ENCODE data around the gene DAZAP1.
A peak's percentile ranks its signal among the peaks of the same experiment; 100 is the strongest.

Gene DAZAP1

DNA sequence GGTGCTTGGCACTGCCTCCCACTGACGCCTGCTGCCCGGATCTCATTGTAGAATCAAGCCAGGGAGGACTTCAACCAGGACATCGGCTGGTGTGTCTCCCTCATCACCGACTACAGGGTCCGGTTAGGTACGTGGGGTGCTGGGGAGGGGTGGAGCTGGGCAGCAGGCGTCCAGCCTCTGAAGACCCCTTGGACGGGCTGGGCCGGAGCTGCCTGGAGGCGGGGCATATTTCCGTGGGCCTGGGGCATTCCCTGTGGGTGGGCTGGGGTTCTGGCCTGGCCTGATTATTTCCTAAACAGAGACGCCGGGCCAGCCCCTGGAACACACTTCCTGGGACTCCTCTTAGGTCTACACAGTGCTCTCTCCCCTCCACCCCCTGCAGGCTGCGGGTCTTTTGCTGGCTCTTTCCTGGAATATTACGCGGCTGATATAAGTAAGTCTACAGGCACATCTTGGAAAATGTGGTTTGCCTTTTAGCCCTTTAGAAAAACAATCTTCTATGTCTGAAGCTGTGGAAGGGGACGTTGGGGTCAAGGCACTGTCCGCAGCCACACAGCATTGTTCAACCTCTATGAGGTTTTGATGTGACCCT is 38.1 kb upstream of the DAZAP1 start:
- no peak for DNase-seq (ENCODE audit: insufficient read length, low spot score)
- FAIRE-seq: no peak
- TF ChIP-seq POLR2A (IDR thresholded peaks at IDR 0.05; ENCODE audit: low read depth, low read length): no peak

DNA sequence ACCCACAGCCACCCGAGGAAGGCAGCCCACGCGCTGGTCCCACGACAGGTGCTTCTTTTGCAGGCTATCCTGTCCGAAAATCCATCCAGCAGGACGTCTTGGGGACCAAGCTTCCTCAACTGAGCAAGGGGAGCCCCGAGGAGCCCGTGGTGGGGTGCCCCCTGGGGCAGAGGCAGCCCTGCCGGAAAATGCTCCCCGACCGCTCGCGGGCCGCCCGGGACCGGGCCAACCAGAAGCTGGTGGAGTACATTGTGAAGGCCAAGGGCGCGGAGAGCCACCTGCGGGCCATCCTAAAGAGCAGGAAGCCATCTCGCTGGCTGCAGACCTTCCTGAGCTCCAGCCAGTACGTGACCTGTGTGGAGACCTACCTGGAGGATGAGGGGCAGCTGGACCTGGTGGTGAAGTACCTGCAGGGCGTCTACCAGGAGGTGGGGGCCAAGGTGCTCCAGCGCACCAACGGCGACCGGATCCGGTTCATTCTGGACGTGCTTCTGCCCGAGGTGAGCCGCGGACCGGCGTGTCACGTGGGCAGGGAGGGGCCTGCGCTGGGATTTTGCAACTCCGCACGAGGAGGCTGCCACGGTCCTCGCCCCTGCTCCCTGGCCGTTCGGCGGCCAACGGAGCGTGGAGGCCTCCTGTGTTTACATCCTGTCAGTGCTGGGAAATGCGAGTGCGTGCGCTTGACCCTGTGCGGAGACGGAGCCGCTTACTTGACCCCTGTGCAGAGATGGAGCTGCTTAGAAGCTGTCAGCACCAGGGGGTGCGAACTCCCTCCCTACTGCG is 36.6 kb upstream of the DAZAP1 start:
- no peak for FAIRE-seq
- DNase-seq (ENCODE audit: insufficient read length, low spot score): no peak
- no peak for TF ChIP-seq POLR2A (IDR thresholded peaks at IDR 0.05; ENCODE audit: low read depth, low read length)

DNA sequence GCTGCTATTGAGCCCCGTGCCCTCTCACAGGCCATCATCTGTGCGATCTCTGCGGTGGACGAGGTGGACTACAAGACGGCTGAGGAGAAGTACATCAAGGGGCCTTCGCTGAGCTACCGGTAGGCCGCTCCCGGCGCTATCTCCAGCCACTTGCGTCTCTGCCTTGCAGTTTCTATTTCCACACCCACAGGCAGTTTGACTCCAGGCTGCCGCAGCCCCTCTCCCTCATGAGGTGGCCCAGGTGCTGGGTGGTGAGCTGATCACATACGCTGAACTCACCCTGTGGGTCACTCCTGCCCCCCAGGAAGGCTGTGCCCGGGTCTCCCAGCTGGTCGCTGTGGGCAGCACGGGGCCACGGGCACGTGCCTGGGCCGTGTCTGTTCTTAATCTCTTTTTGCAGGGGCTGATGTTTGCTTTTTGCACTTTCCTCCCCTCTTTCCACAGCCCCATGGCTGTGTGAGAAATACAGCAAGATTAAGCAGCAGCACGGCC is 34.3 kb upstream of the DAZAP1 start:
- TF ChIP-seq POLR2A (IDR thresholded peaks at IDR 0.05; ENCODE audit: low read depth, low read length): no peak
- FAIRE-seq (no peak), DNase-seq (ENCODE audit: insufficient read length, low spot score) (no peak)

- DNase-seq (ENCODE audit: insufficient read length, low spot score): no peak
- FAIRE-seq: no peak
- no peak for TF ChIP-seq POLR2A (IDR thresholded peaks at IDR 0.05; ENCODE audit: low read depth, low read length)
These were observed 33.7 kb upstream of the DAZAP1 start for GRCh38 chr19:1373534-1374249.

GRCh38 chr19:1374250-1374577 is 33.2 kb upstream of the DAZAP1 start:
- TF ChIP-seq POLR2A (IDR thresholded peaks at IDR 0.05; ENCODE audit: low read depth, low read length): no peak
- FAIRE-seq (no peak), DNase-seq (ENCODE audit: insufficient read length, low spot score) (no peak)

GRCh38 chr19:1376415-1376805 is 31.0 kb upstream of the DAZAP1 start:
- FAIRE-seq (no peak), DNase-seq (ENCODE audit: insufficient read length, low spot score) (no peak)
- no peak for TF ChIP-seq POLR2A (IDR thresholded peaks at IDR 0.05; ENCODE audit: low read depth, low read length)

DNA sequence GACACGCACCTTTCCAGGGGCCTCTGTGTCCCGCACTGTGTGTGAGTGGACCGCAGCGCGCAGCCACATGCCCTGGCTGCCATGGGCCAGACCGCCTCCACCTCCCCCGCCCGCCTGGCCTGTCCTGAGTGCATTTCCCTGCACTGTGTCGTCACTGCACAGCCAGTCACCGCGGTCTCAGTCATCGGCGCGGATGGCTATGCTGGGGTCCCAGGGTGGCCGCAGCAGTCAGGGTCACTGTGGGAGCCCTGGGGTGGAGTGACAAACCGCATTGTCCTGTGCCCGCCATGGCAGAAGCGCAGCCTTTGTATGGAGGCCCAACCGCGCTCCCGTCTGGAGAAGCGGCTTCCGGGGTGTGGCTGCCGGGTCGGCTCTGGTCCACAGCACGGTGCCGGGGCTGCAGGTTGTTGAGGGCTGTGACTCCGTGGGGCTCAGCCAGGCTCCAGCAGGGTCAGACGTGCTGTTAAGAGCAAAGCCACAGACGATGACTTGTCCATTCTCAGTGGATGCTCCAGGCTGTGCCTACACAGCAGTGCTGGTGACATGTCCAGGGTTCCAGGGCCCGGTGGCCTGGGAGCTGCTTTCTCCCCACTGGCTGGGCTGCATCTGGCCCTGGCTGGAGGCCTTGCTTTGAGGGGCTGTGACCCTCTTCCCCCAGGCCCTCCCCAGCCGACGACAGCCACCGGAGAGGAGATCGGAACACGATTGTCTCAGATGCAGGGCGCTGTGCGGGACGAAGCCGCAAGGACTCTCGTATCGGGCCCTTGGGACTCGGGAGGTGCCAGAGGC is 30.0 kb upstream of the DAZAP1 start:
- no peak for FAIRE-seq
- TF ChIP-seq POLR2A (IDR thresholded peaks at IDR 0.05; ENCODE audit: low read depth, low read length): no peak
- no peak for DNase-seq (ENCODE audit: insufficient read length, low spot score)

- FAIRE-seq (no peak), DNase-seq (ENCODE audit: insufficient read length, low spot score) (no peak)
- no peak for TF ChIP-seq POLR2A (IDR thresholded peaks at IDR 0.05; ENCODE audit: low read depth, low read length)
These were observed 29.2 kb upstream of the DAZAP1 start for GRCh38 chr19:1377965-1378785.

DNA sequence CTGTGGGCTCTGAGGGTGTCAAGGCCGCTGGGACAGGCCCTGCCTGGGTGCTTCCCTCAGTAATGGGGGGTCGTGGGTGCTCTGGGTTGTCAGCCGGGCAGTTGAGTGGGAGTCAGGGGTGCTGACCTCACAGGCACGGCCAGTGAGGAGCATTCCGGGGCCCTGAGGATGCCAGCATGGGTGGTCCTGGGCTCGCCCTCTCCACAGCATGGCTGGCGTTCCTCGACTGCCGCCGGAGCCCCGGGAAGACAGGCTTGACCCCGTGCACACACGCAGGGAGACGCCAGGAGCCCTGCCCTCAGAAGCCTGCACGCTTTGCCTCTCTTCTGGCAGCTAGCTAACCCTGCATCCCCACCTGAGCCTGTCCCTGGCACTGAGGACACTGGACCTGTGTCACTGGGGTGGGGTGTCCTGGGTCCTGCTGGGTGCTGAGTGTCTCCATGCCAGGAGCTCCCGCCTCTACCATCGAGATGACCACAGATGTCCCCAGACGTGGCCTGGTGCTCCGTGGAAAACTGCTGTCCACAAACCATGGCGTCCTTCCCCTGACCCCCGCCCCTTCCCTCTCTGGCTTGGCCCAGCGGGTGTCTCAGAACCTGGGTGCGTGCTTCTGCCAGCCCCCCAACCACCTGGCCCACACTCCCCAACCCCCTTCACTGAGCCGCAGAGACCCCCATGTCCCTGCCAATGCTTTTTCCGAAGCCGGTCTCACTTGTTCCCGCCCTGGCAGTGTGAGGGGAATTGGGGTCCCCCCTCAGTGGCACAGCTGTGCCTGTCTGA is 28.1 kb upstream of the DAZAP1 start:
- no peak for TF ChIP-seq POLR2A (IDR thresholded peaks at IDR 0.05; ENCODE audit: low read depth, low read length)
- FAIRE-seq (no peak), DNase-seq (ENCODE audit: insufficient read length, low spot score) (no peak)

- FAIRE-seq: no peak
- no peak for TF ChIP-seq POLR2A (IDR thresholded peaks at IDR 0.05; ENCODE audit: low read depth, low read length)
- no peak for DNase-seq (ENCODE audit: insufficient read length, low spot score)
These were observed 27.4 kb upstream of the DAZAP1 start for GRCh38 chr19:1379961-1380489.

GRCh38 chr19:1382250-1382649 is 25.1 kb upstream of the DAZAP1 start:
- TF ChIP-seq POLR2A (IDR thresholded peaks at IDR 0.05; ENCODE audit: low read depth, low read length): no peak
- FAIRE-seq (no peak), DNase-seq (ENCODE audit: insufficient read length, low spot score) (no peak)

- DNase-seq (ENCODE audit: insufficient read length, low spot score) (peak; percentile 69), FAIRE-seq (peak; percentile 64)
These were observed 24.4 kb upstream of the DAZAP1 start for GRCh38 chr19:1383017-1383311.

More at GRCh38 chr19:1383017-1383311, 24.4 kb upstream of the DAZAP1 start:
- no peak for TF ChIP-seq POLR2A (IDR thresholded peaks at IDR 0.05; ENCODE audit: low read depth, low read length)

Measured in H54 (cell line).